Brain microvascular endothelial cell (primary cell): ENCODE results near the gene GNPDA1.

Experiments used
- DNase-seq: peaks from one replicate; pipeline ENCODE4 v3.0.0-alpha.2; 2020
- H3K27ac ChIP-seq: fragments of 250-450 bp; sonication (Bioruptor Pico); 2 replicates; pipeline ENCODE4 v1.5.1; 2020; ENCODE audit warnings: mild to moderate bottlenecking, moderate library complexity
- H3K27me3 ChIP-seq: fragments of 250-450 bp; sonication (Bioruptor Pico); replicated peaks from 2 replicates; pipeline ENCODE4 v1.5.1; 2020; ENCODE audit warnings: mild to moderate bottlenecking
- H3K36me3 ChIP-seq: fragments of 250-450 bp; sonication (Bioruptor Pico); replicated peaks from 2 replicates; pipeline ENCODE4 v1.5.1; 2020; ENCODE audit warnings: mild to moderate bottlenecking
- H3K4me3 ChIP-seq: 2 replicates; pipeline ENCODE4 v1.5.1; 2011; ENCODE audit warnings: low read depth, mild to moderate bottlenecking, control low read depth, low read length, moderate library complexity
- CTCF ChIP-seq: IDR thresholded peaks from 2 replicates; pipeline ENCODE4 v1.5.1; 2011; ENCODE audit warnings: low read depth, mild to moderate bottlenecking, moderate library complexity, low read length, control low read depth, inconsistent platforms; ENCODE audit errors: missing control alignments
- in situ Hi-C: cut with HindIII; loops from 2 replicates; pipeline ENCODE4 v1.10.0; 2017; ENCODE audit warnings: low sequenced_read_pairs, low pct_ligation_motif_present

GNPDA1 gene

GRCh38 chr5:142003266-142003800 lies 9.5 kb downstream of the GNPDA1 start:
- TF ChIP-seq CTCF = no peak
- Histone ChIP-seq H3K27ac (no peak overlapping the region), H3K36me3 (peaks cover 31% of the 10 kb centered on the region), H3K27me3 (no peaks in the 10 kb centered on the region), H3K4me3 (no peak overlapping the region)
- DNase-seq = no peak
- in situ Hi-C loops = no loop called here

- Histone ChIP-seq H3K36me3 (peaks cover 33% of the 10 kb centered on the region), H3K27me3 (no peaks in the 10 kb centered on the region), H3K4me3 (no peak overlapping the region), H3K27ac (no peak overlapping the region)
- peak; percentile 63 for TF ChIP-seq CTCF
- no peak for DNase-seq
- in situ Hi-C loops = no loop called here
Observed at GRCh38 chr5:142000704-142001484, 11.9 kb downstream of the GNPDA1 start.

DNA sequence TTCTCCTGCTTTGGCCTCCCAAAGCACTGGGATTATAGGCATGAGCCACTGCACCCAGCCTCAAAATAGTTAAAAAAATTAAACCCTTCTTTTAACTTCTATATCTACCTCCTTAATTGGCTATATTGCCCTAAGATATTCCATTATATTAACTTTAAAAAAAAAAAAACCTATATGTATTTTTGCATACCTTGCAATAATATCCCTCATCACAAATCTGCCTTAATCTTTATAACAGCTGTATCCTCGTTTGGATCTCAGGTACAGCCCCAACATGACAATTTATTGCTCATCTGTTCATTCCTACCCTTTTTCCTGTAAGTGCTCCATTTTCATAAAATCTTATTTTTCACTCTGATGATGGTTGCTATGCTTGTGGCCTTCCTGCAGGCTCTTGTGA lies 12.7 kb downstream of the GNPDA1 start:
- no peak overlapping the region for H3K27ac ChIP-seq
- H3K4me3 ChIP-seq = no peak overlapping the region
- no peak for DNase-seq
- no peaks in the 10 kb centered on the region for H3K27me3 ChIP-seq
- in situ Hi-C loops = no loop called here
- H3K36me3 ChIP-seq = peaks cover 34% of the 10 kb centered on the region
- TF ChIP-seq CTCF = no peak

DNA sequence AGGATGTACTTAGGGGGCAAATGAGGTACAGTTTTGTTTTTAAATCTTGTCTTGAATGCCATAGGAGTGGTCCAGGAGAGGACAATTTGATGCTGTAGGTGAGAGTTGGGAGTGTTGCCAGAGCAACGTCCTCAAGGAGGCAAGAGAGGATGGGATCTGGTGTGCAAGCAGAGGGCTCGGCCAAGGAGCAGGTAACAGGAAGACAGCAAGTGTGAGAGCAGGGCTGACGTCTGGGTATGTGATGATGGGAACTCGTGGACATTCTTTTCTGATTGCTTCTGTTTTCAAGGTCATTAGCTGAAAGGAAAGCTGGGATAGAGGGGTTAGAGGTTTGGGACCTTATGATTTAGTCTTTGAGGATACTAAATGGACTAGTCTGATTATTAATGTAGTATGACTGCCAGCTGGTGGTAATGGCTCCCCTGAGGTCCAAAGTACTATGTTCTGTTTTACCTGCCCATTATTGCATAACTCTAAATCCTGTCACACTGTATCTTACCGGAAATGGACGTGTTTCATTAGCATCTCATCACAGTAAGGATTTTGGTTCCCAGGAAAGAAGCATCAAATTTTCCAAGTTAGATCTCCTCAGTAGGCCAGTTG lies 15.4 kb downstream of the GNPDA1 start:
- no peak for TF ChIP-seq CTCF
- in situ Hi-C loops = loop anchor here (25.0 kb wide), 1 partner anchor 140 kb away; no protein-coding TSS in a partner anchor
- DNase-seq = no peak
- H3K4me3 ChIP-seq = no peak overlapping the region
- H3K36me3 ChIP-seq = peaks cover 37% of the 10 kb centered on the region
- no peak overlapping the region for H3K27ac ChIP-seq
- no peaks in the 10 kb centered on the region for H3K27me3 ChIP-seq

- in situ Hi-C loops = loop anchor here (25.0 kb wide), 1 partner anchor 142 kb away; no protein-coding TSS in a partner anchor
- no peak overlapping the region for H3K4me3 ChIP-seq
- no peak for DNase-seq
- H3K27ac ChIP-seq = no peak overlapping the region
- no peaks in the 10 kb centered on the region for H3K27me3 ChIP-seq
- no peak for TF ChIP-seq CTCF
- H3K36me3 ChIP-seq = peaks cover 28% of the 10 kb centered on the region
Observed at GRCh38 chr5:141995656-141996055, 17.2 kb downstream of the GNPDA1 start.
